ENCODE data around the gene SHC2.

SHC2 gene

DNA sequence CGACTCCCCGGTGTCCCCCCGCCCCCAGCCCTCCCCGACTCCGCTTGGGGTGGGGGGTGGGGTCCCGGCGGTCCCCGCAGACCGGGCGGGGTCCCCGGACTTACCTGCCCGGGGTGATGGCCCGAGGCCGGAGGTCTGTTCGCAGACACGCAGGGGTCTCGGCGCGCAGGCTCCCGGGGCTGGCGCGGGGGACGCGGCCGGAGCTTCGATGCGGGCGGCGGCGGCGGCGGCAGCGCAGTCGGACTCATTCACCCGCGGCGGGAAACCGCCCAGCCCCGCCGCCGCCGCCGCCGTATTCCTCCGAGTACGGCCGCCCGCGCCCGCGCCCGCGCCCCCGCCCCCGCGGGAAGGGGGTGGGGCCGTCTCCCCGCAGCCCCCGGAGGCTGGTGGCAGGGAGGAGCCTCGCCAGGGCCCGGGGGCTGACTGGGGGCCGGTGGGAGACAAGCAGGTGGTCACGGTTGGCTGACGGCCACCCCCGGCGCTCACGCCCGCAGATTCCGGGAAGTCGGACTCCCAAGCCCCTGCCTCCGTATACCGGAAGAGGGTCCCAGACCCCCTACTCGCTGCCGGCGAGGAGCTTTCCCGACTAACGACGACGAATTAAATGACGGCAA is 51.8 kb downstream of the SHC2 start, which contains the start of gene C2CD4C:
Gene C2CD4C, minus strand, starts transcription at position 246 of the 614 bp plus-strand sequence. CDS start 786 bp downstream, outside the sequence.
- TF ChIP-seq ZNF274 (IDR thresholded peaks at IDR 0.05; ENCODE audit: low read depth, low read length) = no peak
- no peak within 1 kb of the TSS for H3K4me3 ChIP-seq (ENCODE audit: low read length)

DNA sequence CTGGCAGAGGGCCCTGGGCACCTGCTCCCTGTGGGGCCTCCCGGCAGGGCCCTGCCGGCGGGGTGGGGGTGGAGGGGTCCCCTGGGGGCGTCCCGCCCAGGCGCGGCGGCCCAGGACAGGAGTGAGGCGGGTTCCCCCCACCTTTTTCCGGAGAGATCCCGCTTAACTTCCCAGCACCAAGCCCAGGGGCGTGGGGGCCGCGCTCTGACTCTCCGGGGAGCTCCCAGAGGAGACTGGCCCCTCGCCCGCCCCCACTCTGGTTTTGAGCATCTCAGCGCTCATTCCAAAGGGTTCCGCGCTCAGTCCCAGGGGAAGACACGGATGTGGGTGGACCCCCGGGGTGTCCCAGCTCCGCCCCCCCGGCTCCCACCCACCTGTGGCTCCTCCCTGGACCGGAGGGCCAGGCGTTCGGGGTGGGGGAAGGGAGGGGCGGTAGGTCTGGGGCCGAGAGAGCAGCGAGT is 52.4 kb downstream of the SHC2 start:
- H3K4me3 ChIP-seq (ENCODE audit: low read length) = no peak overlapping the region
- TF ChIP-seq ZNF274 (IDR thresholded peaks at IDR 0.05; ENCODE audit: low read depth, low read length) = no peak

DNA sequence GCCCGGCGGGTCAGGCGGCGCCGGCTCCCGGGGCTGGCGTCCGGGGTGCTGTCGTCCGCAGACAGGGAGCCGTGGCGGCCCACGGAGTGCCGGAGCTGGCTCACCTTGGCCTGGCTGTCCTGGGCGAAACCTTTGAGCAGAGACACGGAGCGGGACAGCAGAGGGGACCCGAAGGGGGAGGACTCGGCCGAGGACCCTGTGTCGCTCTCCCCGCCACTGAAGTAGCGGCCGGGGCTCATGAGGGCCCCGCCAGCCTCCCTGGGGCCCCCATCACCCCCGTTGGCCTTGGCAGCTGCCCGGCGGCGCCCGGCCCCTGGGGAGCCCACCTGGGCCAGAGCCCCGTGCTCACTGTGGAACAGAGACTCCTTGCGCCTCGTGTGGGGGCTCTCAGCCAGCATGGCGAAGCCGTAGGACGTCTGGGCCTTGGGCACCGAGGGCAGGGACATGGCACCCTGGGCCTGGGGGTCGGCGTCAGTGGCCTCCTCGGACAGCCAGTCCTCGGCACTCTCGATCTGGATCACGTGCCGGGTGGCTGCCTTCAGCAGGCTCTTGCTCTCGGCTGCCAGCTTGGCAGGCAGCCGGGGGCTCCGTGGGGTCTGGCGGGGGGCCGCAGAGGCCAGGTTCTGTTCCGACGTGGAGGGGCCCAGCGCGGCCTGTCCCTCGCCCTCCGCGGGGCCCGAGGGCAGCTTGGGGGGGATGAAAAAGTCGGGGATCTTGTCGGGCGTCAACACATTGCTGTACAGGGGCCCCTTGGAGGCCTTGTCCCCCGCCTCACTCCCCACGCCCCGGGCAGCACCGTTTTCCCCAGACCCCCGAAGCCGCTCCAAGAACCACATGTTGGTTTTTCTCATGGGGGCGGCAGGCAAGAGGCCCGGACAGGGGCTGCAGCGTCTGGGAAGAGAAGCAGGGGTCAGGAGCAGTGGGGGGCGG is 53.1 kb downstream of the SHC2 start:
- H3K4me3 ChIP-seq (ENCODE audit: low read length) = no peak overlapping the region
- TF ChIP-seq ZNF274 (IDR thresholded peaks at IDR 0.05; ENCODE audit: low read depth, low read length) = no peak

DNA sequence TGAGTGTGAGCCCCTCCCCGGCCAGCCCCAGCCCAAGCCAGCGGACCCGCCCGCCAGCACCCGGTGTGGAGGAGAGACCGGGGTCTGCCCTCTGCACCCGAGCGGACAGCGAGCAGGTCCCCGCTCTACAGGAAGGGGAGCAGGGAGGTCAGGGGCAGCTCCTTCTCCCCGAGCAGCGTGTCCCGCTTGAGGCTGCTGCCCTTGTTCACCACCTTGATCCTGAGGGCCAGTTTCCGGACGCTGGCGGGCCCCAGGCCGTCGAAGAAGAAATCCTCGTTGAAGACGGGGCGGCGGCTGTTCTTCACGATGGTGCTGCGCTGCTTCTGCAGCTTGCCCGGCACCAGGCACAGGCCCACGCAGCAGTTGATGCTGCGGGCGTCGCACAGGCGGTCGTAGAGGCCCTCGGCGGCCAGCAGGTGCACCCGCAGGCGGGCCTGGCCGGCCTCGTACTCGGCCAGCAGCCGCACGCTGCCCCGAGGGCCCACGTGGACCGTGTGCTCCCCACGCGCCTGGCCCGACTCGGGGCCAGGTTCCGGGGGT is 53.8 kb downstream of the SHC2 start:
- H3K4me3 ChIP-seq (ENCODE audit: low read length) = no peak overlapping the region
- no peak for TF ChIP-seq ZNF274 (IDR thresholded peaks at IDR 0.05; ENCODE audit: low read depth, low read length)

DNA sequence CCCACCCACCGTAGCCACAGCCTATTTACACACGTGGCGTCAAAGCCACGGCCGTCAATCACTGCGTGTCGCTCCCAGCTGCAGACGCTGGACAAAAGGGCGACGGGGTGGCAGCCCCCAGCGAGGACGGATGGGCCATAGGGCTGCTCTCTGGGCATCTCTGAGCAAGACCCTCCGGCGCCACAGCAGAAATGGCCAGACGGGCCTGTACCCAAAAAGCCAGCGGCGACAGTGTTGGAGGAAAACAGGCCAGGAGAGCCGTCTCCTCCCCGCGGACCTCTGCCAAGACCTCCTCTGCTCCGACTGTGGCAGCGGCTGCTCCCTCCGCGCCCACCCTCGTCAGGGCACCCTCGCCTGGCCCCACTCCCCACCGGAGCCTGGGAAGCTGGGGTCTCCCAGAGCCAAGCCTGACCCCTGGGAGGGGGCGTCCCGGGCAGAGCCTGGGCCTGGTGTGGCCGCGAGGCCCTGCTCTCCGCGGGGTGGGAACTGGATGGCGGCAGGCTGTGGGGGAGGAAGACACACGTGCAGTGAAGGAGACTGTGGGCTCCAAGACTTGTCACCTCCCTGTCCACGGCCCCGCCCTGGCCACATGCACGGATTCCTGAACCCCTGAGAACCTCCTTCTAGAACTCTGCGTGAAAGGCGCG is 54.6 kb downstream of the SHC2 start:
- no peak overlapping the region for H3K4me3 ChIP-seq (ENCODE audit: low read length)
- no peak for TF ChIP-seq ZNF274 (IDR thresholded peaks at IDR 0.05; ENCODE audit: low read depth, low read length)

DNA sequence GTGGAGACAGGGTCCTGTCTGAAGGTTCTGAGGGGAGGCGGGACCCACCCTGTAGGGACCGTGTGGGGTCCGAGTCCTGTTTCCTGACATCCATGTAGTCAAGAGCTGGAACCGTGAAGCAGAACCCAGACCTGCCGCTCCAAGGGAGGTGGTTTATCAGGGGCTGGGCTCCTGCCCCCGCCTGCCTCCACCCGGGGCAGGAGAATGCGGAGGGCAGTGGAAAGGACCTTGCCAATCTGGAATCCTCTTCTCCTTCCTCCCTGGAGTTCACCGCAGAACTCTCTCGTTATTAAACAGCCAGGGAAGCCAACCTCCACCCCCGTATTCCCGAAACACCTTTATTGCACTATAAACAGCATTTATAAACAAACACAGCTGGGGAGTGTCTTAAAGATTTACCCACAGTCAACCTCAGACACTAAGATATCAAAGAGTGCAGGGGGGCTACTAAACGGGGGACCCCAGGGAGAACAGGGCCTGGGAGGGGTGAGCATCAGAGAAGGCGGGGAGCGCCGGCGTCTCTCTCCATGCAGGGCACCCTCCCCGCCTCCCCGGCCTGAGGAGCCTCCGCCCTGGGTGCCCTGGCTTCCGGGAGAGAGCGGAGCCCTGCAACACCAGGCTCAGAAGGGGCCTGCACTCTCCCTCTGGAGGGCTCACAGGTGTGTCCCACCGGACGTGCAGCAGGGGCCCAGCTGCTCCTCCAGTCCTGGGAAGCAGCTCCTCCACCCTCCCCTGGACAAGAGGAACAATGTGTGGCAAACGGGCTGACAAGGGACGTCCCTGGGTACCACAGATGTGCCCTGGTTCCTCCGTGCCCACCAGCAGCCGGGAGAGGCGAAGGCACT is 55.5 kb downstream of the SHC2 start:
- TF ChIP-seq ZNF274 (IDR thresholded peaks at IDR 0.05; ENCODE audit: low read depth, low read length) = no peak

DNA sequence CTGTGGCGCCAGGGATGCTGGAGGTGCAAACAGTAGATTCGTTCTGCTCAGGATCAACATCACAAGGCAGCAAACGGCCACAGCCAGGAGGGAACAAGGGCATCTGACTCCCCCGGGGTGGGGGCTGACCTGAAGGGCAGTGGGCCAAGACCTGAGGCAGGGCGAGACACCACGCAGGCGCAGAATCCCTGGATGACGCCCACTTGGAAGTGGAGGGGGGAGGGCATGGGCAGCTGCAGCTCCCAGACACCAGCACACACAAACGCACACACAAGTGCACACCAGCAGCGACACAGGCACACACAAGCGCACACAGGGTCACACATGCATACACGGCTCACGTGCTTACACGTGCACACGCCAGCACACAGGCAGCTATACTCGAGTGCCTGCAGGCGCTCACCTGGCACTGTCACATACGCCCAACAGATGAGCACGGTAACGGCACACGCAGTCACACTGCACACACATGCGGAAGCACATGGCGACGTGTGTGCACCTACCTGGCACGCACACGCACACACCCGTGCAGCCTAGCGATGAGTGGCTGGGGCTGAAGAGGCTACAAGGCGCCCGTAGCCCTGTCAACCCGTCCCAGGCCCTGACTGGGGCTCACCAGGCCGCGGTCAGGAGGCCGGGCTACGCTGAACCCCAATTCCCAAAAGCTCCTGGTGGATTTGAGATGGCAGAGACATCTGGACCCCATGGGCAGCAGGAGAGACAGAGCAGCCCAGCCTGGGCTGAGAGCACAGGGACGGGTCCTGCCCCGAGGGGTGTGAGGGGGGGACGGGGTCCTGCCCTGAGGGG is 57.4 kb downstream of the SHC2 start:
- no peak overlapping the region for H3K4me3 ChIP-seq (ENCODE audit: low read length)
- TF ChIP-seq ZNF274 (IDR thresholded peaks at IDR 0.05; ENCODE audit: low read depth, low read length) = no peak

More for the DNA sequence above, 55.5 kb downstream of the SHC2 start:
- H3K4me3 ChIP-seq (ENCODE audit: low read length) = no peak overlapping the region

DNA sequence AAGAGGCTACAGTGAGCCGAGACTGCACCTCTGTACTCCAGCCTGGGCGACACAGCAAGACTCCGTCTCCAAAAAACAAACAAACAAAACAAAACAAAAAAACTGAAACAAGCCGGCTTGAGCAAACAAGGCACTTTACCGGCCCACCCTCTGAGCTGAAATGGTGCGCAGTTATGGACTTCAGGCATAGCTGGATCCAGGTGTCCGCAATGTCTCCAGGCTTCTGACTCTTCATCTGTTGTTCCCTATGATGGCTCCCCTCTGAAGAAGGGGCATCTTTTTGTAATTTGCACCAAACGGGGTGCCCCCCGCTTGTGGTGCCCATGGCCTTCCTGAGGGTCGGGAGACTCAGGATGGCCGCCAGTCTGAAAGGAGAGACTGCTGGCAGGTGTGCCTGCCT is 58.0 kb downstream of the SHC2 start:
- no peak for TF ChIP-seq ZNF274 (IDR thresholded peaks at IDR 0.05; ENCODE audit: low read depth, low read length)
- no peak overlapping the region for H3K4me3 ChIP-seq (ENCODE audit: low read length)

DNA sequence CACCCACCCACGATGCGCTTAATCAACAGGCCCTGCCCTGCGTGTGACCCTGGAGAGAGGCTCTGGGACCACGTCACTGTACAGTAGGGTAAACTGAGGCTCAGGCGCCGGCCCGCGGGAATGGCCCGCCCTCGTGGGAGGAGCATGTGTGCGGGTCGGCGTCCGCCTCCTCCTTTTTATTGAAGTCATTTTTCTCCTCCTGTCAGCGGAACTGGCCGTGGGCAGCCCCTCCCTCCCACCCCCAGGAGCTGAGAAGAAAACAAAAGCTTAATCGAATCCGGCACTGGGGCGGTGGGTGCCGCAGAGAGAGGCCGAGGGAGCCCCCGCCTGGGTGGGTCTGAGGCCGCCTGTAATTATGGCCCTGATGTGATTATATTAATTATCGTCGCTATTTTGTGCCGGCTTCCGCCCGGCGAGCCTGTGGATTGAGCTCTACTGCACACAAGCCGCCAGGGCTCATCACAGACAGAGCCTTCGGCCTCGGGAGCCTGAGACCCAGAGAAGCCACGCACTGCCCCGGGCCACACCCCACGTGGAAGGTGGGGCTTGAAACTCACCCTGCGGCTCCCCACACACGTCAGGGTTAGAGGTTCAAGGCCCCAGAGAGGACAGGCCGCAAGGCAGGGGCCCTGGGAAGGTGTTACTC is 58.8 kb downstream of the SHC2 start:
- no peak for TF ChIP-seq ZNF274 (IDR thresholded peaks at IDR 0.05; ENCODE audit: low read depth, low read length)
- no peak overlapping the region for H3K4me3 ChIP-seq (ENCODE audit: low read length)

DNA sequence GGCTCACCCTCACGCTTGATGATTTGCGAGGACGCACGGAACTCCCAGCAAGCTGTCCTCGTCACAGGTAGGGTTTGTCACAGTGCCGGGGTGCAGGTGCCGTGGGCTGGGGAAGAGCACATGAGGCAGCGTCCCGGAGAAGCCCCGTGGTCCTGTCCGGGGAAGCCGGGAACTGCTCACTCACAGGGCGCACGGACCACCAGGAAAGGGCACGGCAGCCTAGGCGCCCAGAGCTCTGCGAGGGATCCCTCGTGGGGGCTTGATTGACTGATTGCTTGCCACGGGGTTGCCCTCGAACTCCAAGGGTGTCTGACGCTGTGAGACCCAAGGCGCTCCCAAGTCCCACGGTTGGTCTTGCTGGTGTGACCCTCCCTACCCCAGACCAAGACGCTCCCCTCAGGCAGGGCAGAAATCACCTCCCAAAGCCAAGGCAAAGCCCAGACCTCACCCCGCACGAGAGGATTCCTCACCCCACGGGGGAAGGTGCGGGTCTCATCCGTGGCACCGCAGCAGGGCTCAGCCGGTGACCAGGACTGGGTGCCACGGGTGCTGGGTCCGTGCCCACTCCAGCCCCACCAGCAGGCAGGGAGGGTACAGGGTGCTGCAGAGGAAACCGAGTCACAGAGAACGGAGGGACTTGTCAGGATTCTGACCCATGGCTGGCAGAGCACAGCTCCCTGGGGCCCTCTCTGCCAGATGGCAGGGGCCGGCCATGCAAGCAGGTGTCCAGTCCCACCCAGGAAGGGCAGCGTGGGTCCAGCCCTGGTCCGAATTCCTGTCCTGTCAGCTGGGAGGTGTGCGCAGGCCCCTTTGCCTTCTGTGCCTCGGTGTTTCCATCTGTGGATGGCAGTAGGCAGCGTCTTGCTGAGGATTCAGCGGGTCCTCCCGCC is 59.6 kb downstream of the SHC2 start:
- no peak for TF ChIP-seq ZNF274 (IDR thresholded peaks at IDR 0.05; ENCODE audit: low read depth, low read length)
- H3K4me3 ChIP-seq (ENCODE audit: low read length) = no peak overlapping the region

DNA sequence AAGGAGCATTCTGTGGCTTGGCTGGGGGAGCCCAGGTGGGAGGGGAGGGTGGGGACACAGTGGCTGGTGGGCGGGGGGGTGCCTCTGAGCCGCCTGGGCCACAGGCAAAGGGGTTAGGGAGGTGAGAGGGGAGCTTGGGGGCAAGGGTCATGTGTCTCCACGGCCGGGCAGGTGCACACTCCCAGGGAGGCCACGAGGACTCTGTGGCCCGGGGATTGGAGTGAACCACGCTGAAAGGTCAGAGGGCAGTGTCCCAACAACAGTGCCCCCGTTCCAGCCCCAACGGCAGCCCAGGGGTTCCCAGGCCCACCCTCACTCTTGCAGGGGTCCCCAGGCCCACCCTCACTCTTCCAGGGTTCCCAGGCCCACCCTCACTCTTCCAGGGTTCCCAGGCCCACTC is 61.5 kb downstream of the SHC2 start:
- H3K4me3 ChIP-seq (ENCODE audit: low read length) = no peak overlapping the region
- TF ChIP-seq ZNF274 (IDR thresholded peaks at IDR 0.05; ENCODE audit: low read depth, low read length) = no peak
